Aorta (tissue), 5 donors: Measurements from ENCODE around the gene DAB2IP. TPM values are rescaled to one million over a fixed set of nuclear protein-coding genes. Genes with fewer than 3 reads are reported as not detected.

Experiments
- ATAC-seq: fragments of 200-7000 bp; cut with Tn5 transposase; one replicate; pipeline ENCODE4 v1.9.1; 2022; ENCODE audit warnings: moderate library complexity; ENCODE audit not compliant: low FRiP score
- DNase-seq, 2 donors: peaks; one replicate each; pipeline ENCODE4 v3.0.0-alpha.2; 2020
- H3K27ac ChIP-seq, 2 donors: one replicate each; pipeline ENCODE4 v1.5.1; 2013; ENCODE audit warnings: low read length in 2 of 2, mild to moderate bottlenecking in 2 of 2, moderate library complexity in 2 of 2, control low read depth in 1 of 2, inconsistent platforms in 1 of 2, low read depth in 1 of 2
- H3K27me3 ChIP-seq, 2 donors: one replicate each; pipeline ENCODE4 v1.6.1; 2013; ENCODE audit warnings: control low read depth in 1 of 2, low read length in 1 of 2, mild to moderate bottlenecking in 1 of 2, moderate library complexity in 1 of 2; ENCODE audit not compliant: insufficient read depth in 2 of 2, control insufficient read depth in 1 of 2
- H3K36me3 ChIP-seq, 2 donors: one replicate each; pipeline ENCODE4 v1.6.1; 2013; ENCODE audit warnings: control low read depth in 1 of 2, low read length in 1 of 2, mild to moderate bottlenecking in 1 of 2; ENCODE audit not compliant: insufficient read depth in 2 of 2, control insufficient read depth in 1 of 2
- H3K4me1 ChIP-seq, 2 donors: one replicate each; pipeline ENCODE4 v1.6.1; 2013; ENCODE audit warnings: low read length in 2 of 2, control low read depth in 1 of 2, mild to moderate bottlenecking in 1 of 2, moderate library complexity in 1 of 2; ENCODE audit not compliant: insufficient read depth in 2 of 2, control insufficient read depth in 1 of 2
- H3K4me3 ChIP-seq, 2 donors: one replicate each; pipeline ENCODE4 v1.5.1; 2013; ENCODE audit warnings: low read length in 2 of 2, control low read depth in 1 of 2, mild to moderate bottlenecking in 1 of 2
- H3K9me3 ChIP-seq: one replicate; pipeline ENCODE4 v1.6.1; 2013; ENCODE audit warnings: mild to moderate bottlenecking, low read length; ENCODE audit not compliant: control insufficient read depth
- WGBS, 2 donors: extraction: QIAGEN DNeasy Blood & Tissue Kit; methylation state at CpG; one replicate each; pipeline ENCODE4 v1.1.7; 2013; 5-methylcytosine and 5-hydroxymethylcytosine counted together
- intact Hi-C, 2 donors: fragments of 100-400 bp; cut with DNase I; formaldehyde crosslinking; loops; one replicate each; pipeline versions ENCODE4 v1.14.2 to v1.15.0; 2022
- polyA plus RNA-seq, 2 donors: library from polyadenylated mRNA; stranded (reverse); fragments of 200-250 nt; gene quantifications; one replicate each; pipeline ENCODE4 v1.2.3, GENCODE V29; 2013
- total RNA-seq, 2 donors: library from RNA; stranded (reverse); fragmentation: NEBNext Ultra II Directional; extraction: Animal tissue kit (Norgen Biotek cat#: 25700); gene quantifications; one replicate each; pipeline ENCODE4 v1.2.1, GENCODE V29; 2021
- donor health status: healthy with polysubstance abuse.
- donor health status: Bipolar disorder and iron deficiency.
- donor health status: DM: no; HTN: no; CAD: no.
- donor health status: DM: no; HTN: no; CAD: no.
- donor health status: DM: yes; HTN: yes; CAD: no.

The DAB2IP gene
- total and polyA plus RNA-seq, 4 donors = 12.0 to 75.4 (median 51.4) TPM

GRCh38 chr9:121750715-121751623 is 99.5 kb downstream of the DAB2IP start:
- H3K9me3 ChIP-seq = no peaks in the 10 kb centered on the region
- 58 to 60% methylated on average over 17 of the region's 17 CpGs for WGBS, 2 donors
- peaks cover 0 to 7% of the 10 kb centered on the region in 2 donors for H3K4me1 ChIP-seq
- H3K36me3 ChIP-seq = no peaks in the 10 kb centered on the region
- H3K27me3 ChIP-seq = no peaks in the 10 kb centered on the region
- no peak for ATAC-seq
- H3K4me3 ChIP-seq = no peak overlapping the region
- peak overlapping the region in 1 of 2 donors; percentile 88 for H3K27ac ChIP-seq
- intact Hi-C loops = no loop called here
- DNase-seq = no peak

- ATAC-seq (peak; percentile 9), DNase-seq (peak; percentile 79 to 84)
- Histone ChIP-seq H3K27me3 (no peaks in the 10 kb centered on the region), H3K36me3 (no peaks in the 10 kb centered on the region), H3K4me3 (no peak overlapping the region), H3K27ac (peak overlapping the region in 1 of 2 donors; percentile 88), H3K9me3 (no peaks in the 10 kb centered on the region), H3K4me1 (peaks cover 0 to 7% of the 10 kb centered on the region in 2 donors)
- intact Hi-C loops = no loop called here
- 47% methylated on average over 13 of the region's 13 CpGs for WGBS, 2 donors
Observed at GRCh38 chr9:121751686-121752445, 100.4 kb downstream of the DAB2IP start.

GRCh38 chr9:121752929-121753328 is 101.5 kb downstream of the DAB2IP start:
- peaks cover 0 to 7% of the 10 kb centered on the region in 2 donors for H3K4me1 ChIP-seq
- intact Hi-C loops = no loop called here
- peak overlapping the region in 1 of 2 donors; percentile 43 for H3K27ac ChIP-seq
- 87 to 88% methylated on average over 9 of the region's 9 CpGs for WGBS, 2 donors
- H3K36me3 ChIP-seq = no peaks in the 10 kb centered on the region
- ATAC-seq (no peak), DNase-seq (no peak)
- no peaks in the 10 kb centered on the region for H3K9me3 ChIP-seq
- H3K4me3 ChIP-seq = no peak overlapping the region
- no peaks in the 10 kb centered on the region for H3K27me3 ChIP-seq

GRCh38 chr9:121753802-121754654 is 102.6 kb downstream of the DAB2IP start:
- 48% methylated on average over 12 of the region's 12 CpGs for WGBS, 2 donors
- no peaks in the 10 kb centered on the region for H3K9me3 ChIP-seq
- H3K4me3 ChIP-seq = no peak overlapping the region
- H3K36me3 ChIP-seq = no peaks in the 10 kb centered on the region
- intact Hi-C loops = no loop called here
- peak overlapping the region in 1 of 2 donors; percentile 18 for H3K27ac ChIP-seq
- ATAC-seq (peak; percentile 19), DNase-seq (no peak)
- H3K27me3 ChIP-seq = no peaks in the 10 kb centered on the region
- H3K4me1 ChIP-seq = peaks cover 0 to 7% of the 10 kb centered on the region in 2 donors

- DNase-seq (no peak), ATAC-seq (no peak)
- intact Hi-C loops = no loop called here
- no peak overlapping the region for H3K4me3 ChIP-seq
- H3K4me1 ChIP-seq = peaks cover 0 to 7% of the 10 kb centered on the region in 2 donors
- no peaks in the 10 kb centered on the region for H3K9me3 ChIP-seq
- 88% methylated on average over 15 of the region's 15 CpGs for WGBS, 2 donors
- no peaks in the 10 kb centered on the region for H3K27me3 ChIP-seq
- H3K36me3 ChIP-seq = peaks cover 0 to 2% of the 10 kb centered on the region in 2 donors
- peak overlapping the region in 1 of 2 donors; percentile 18 for H3K27ac ChIP-seq
Observed at GRCh38 chr9:121754655-121755436, 103.4 kb downstream of the DAB2IP start.

- no peak overlapping the region for H3K4me3 ChIP-seq
- H3K36me3 ChIP-seq = peaks cover 0 to 6% of the 10 kb centered on the region in 2 donors
- H3K27me3 ChIP-seq = no peaks in the 10 kb centered on the region
- 87 to 89% methylated on average over 7 of the region's 7 CpGs for WGBS, 2 donors
- ATAC-seq = no peak
- no peaks in the 10 kb centered on the region for H3K9me3 ChIP-seq
- no peak overlapping the region for H3K27ac ChIP-seq
- intact Hi-C loops = no loop called here
- no peak for DNase-seq
- H3K4me1 ChIP-seq = peaks cover 0 to 7% of the 10 kb centered on the region in 2 donors
Observed at GRCh38 chr9:121755581-121755980, 104.1 kb downstream of the DAB2IP start.

GRCh38 chr9:121756474-121757280 is 105.2 kb downstream of the DAB2IP start:
- Histone ChIP-seq H3K9me3 (no peaks in the 10 kb centered on the region), H3K36me3 (peaks cover 0 to 6% of the 10 kb centered on the region in 2 donors), H3K27ac (no peak overlapping the region), H3K4me1 (peaks cover 0 to 7% of the 10 kb centered on the region in 2 donors), H3K4me3 (no peak overlapping the region), H3K27me3 (no peaks in the 10 kb centered on the region)
- ATAC-seq (no peak), DNase-seq (no peak)
- 29 to 30% methylated on average over 16 of the region's 16 CpGs for WGBS, 2 donors
- intact Hi-C loops = no loop called here
